Breast epithelium (tissue), 4 donors: ENCODE measurements around the gene NAV2. TPM values are rescaled to one million over a fixed set of nuclear protein-coding genes. Genes with fewer than 3 reads are reported as not detected.

Experiments used
- DNase-seq, 2 donors: peaks; one replicate each; pipeline ENCODE4 v3.0.0-alpha.2; 2019; ENCODE audit warnings: low spot score in 2 of 2
- H3K27ac ChIP-seq, 2 donors: fragments of 200-600 bp; sonication (generic) in 1 of 2; one replicate each; pipeline ENCODE4 v1.5.1; 2016 to 2019; ENCODE audit warnings: mild to moderate bottlenecking in 1 of 2
- H3K27me3 ChIP-seq, 2 donors: fragments of 200-600 bp; sonication (generic) in 1 of 2; one replicate each; pipeline versions ENCODE4 v1.5.1 to v1.6.0; 2017 to 2019; ENCODE audit warnings: control low read depth in 1 of 2, mild to moderate bottlenecking in 1 of 2
- H3K36me3 ChIP-seq: fragments of 200-600 bp; one replicate; pipeline ENCODE4 v1.5.1; 2019
- H3K4me1 ChIP-seq, 2 donors: fragments of 200-600 bp; sonication (generic); one replicate each; pipeline ENCODE4 v1.5.1; 2016 to 2019; ENCODE audit warnings: control low read depth in 1 of 2
- H3K4me3 ChIP-seq, 3 donors: fragments of 200-600 bp; sonication (generic); 1 replicate in 2 of 3; 2 replicates in 1 of 3; pipeline ENCODE4 v1.5.1; 2016 to 2019; ENCODE audit warnings: mild to moderate bottlenecking in 3 of 3, moderate library complexity in 2 of 3
- H3K9me3 ChIP-seq, 2 donors: fragments of 200-600 bp; sonication (generic) in 1 of 2; one replicate each; pipeline ENCODE4 v1.5.1; 2016 to 2019; ENCODE audit warnings: control low read depth in 1 of 2
- CTCF ChIP-seq, 3 donors: fragments of 450-650 bp; IDR thresholded peaks; one replicate each; pipeline ENCODE4 v1.5.1; 2016 to 2017; ENCODE audit warnings: antibody characterized with exemption in 3 of 3, mild to moderate bottlenecking in 3 of 3, moderate library complexity in 3 of 3
- POLR2A ChIP-seq: fragments of 450-650 bp; IDR thresholded peaks from one replicate; pipeline ENCODE4 v1.6.1; 2016; ENCODE audit warnings: antibody characterized with exemption, mild to moderate bottlenecking, moderate library complexity
- POLR2AphosphoS5 ChIP-seq, 3 donors: sonication (generic); formaldehyde crosslinking; IDR thresholded peaks; one replicate each; pipeline ENCODE4 v1.6.1; 2017; ENCODE audit warnings: antibody characterized with exemption in 3 of 3
- intact Hi-C: fragments of 100-400 bp; cut with DNase I; formaldehyde crosslinking; loops from one replicate; pipeline ENCODE4 v1.15.1; 2023; ENCODE audit warnings: low total_unique reads
- total RNA-seq, 3 donors: library from RNA; depleted of rRNA; stranded (reverse); fragments of >200 nt; gene quantifications; one replicate each; pipeline ENCODE4 v1.1.0, GENCODE V29; 2016

The NAV2 gene
- total RNA-seq, 3 donors from 2014 or later: 28.2 to 61.8 (median 31.4) TPM

GRCh38 chr11:19917069-19917468, 204.4 kb downstream of the NAV2 start:
- no peak overlapping the region for H3K4me3 ChIP-seq
- intact Hi-C loops: no loop called here
- TF ChIP-seq CTCF (IDR thresholded peaks at IDR 0.05) (no peak), POLR2AphosphoS5 (IDR thresholded peaks at IDR 0.05) (no peak), POLR2A (no peak)
- H3K27me3 ChIP-seq: no peaks in the 10 kb centered on the region
- no peaks in the 10 kb centered on the region for H3K36me3 ChIP-seq
- DNase-seq: no peak
- no peaks in the 10 kb centered on the region for H3K9me3 ChIP-seq
- no peaks in the 10 kb centered on the region for H3K4me1 ChIP-seq
- H3K27ac ChIP-seq: no peak overlapping the region

GRCh38 chr11:19918302-19919049, 205.8 kb downstream of the NAV2 start:
- Histone ChIP-seq H3K27me3 (no peaks in the 10 kb centered on the region), H3K4me1 (no peaks in the 10 kb centered on the region), H3K9me3 (no peaks in the 10 kb centered on the region), H3K36me3 (no peaks in the 10 kb centered on the region), H3K27ac (peak overlapping the region; percentile 78 to 82), H3K4me3 (no peak overlapping the region)
- intact Hi-C loops: no loop called here
- TF ChIP-seq POLR2AphosphoS5 (IDR thresholded peaks at IDR 0.05): no peak
- no peak for TF ChIP-seq CTCF (IDR thresholded peaks at IDR 0.05)
- TF ChIP-seq POLR2A: no peak
- DNase-seq: no peak

- intact Hi-C loops: no loop called here
- H3K9me3 ChIP-seq: no peaks in the 10 kb centered on the region
- peak overlapping the region; percentile 78 to 82 for H3K27ac ChIP-seq
- peak; percentile 73 to 76 for DNase-seq
- no peaks in the 10 kb centered on the region for H3K36me3 ChIP-seq
- H3K4me3 ChIP-seq: no peak overlapping the region
- H3K4me1 ChIP-seq: no peaks in the 10 kb centered on the region
- no peaks in the 10 kb centered on the region for H3K27me3 ChIP-seq
- no peak for TF ChIP-seq CTCF (IDR thresholded peaks at IDR 0.05)
- TF ChIP-seq POLR2AphosphoS5 (IDR thresholded peaks at IDR 0.05): peak in 2 of 3 donors; percentile 52 to 64
- no peak for TF ChIP-seq POLR2A
Observed at GRCh38 chr11:19919050-19919561, 206.5 kb downstream of the NAV2 start.

DNA sequence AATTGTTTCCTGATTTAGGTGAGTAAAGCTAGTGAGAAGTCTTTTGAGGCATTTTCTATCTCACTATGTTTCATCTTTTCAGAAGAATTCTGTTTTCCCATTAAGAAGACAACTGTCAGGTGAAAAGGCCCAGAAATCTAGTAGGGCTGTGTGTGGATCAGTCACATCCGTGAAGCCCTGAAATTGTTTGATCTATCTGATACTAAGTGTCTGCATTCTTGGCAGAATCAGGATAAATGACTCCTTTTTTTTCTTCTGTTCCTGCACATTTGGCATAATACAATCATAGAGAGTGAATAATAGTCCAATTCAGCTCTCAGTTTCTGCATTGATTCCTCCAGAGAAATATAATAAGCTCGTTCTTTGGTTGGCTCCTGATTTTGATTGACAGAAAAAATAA, 208.3 kb downstream of the NAV2 start:
- H3K36me3 ChIP-seq: no peaks in the 10 kb centered on the region
- TF ChIP-seq POLR2A (no peak), CTCF (IDR thresholded peaks at IDR 0.05) (no peak), POLR2AphosphoS5 (IDR thresholded peaks at IDR 0.05) (no peak)
- peak overlapping the region in 1 of 2 donors; percentile 82 for H3K27ac ChIP-seq
- H3K9me3 ChIP-seq: no peaks in the 10 kb centered on the region
- intact Hi-C loops: no loop called here
- no peak overlapping the region for H3K4me3 ChIP-seq
- no peaks in the 10 kb centered on the region for H3K27me3 ChIP-seq
- no peak for DNase-seq
- no peaks in the 10 kb centered on the region for H3K4me1 ChIP-seq

- DNase-seq: no peak
- TF ChIP-seq POLR2A (no peak), POLR2AphosphoS5 (IDR thresholded peaks at IDR 0.05) (no peak), CTCF (IDR thresholded peaks at IDR 0.05) (no peak)
- no peaks in the 10 kb centered on the region for H3K4me1 ChIP-seq
- no peaks in the 10 kb centered on the region for H3K36me3 ChIP-seq
- intact Hi-C loops: no loop called here
- no peak overlapping the region for H3K4me3 ChIP-seq
- H3K27me3 ChIP-seq: no peaks in the 10 kb centered on the region
- H3K9me3 ChIP-seq: no peaks in the 10 kb centered on the region
- peak overlapping the region in 1 of 2 donors; percentile 82 for H3K27ac ChIP-seq
Observed at GRCh38 chr11:19921976-19922688, 209.5 kb downstream of the NAV2 start.
